ENCODE results near the gene CFAP77. TPM values are rescaled to one million over a fixed set of nuclear protein-coding genes. Genes with fewer than 3 reads are reported as not detected.
"Not testable (repeated sequence)": the region's sequence is repeated elsewhere in the genome, so short reads cannot be mapped to it uniquely, and the experiment has no call there.

Gene CFAP77
- total RNA-seq, 1 donor from 2014 or later, result not detected

DNA sequence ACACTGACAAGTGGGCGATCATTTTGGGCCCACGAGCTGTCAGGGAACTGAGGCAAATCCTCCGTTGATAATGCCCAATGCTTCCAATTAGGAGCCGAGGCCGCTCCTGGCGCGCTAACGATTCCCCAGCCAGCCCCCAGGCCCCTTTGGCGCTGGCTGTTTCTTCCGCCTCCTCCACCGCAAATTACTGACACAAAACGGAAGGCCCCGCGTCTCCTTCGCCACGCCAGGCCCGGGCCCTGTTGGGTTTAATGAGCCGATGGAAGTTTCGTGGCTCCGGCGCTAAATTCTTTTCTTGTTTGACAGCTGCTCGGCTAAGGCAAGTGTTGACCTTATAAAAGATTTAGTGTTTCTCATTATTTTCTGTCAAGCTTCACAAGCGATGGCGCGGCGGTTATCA is 146.7 kb downstream of the CFAP77 start:
- Mint-ChIP-seq H3K36me3 (ENCODE audit: low read depth) (no peaks in the 10 kb centered on the region), H3K9me3 (no peaks in the 10 kb centered on the region), H3K27ac (no peak overlapping the region), H3K4me1 (ENCODE audit: low read depth) (peaks cover 5% of the 10 kb centered on the region), H3K4me3 (no peak overlapping the region), H3K27me3 (ENCODE audit: insufficient read depth) (peaks cover 10% of the 10 kb centered on the region)
- DNase-seq (ENCODE audit: low spot score), result no peak
- intact Hi-C loops (cut with micrococcal nuclease), result no loop called here

DNA sequence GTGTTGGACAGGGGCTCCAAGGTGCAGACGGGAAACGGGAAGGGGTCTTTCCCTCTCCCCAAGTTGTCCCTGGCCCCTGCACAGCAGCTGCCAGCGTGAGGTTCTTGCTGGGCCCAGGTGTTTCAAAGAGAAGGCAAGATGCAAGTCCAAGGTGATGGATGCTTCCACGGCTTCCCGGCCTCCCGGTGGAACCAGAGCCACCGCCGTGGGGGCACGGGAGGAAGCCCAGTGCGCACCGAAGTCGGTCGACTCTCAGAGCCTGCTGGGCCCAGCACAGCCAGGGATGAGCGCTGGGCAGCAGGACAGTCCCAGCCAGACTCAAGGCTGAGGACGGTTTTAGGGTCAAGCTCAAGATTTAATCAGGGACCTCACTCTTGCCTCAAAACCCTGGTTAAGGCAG is 147.1 kb downstream of the CFAP77 start:
- no peak for DNase-seq (ENCODE audit: low spot score)
- H3K4me1 Mint-ChIP-seq (ENCODE audit: low read depth), result peaks cover 5% of the 10 kb centered on the region
- H3K27me3 Mint-ChIP-seq (ENCODE audit: insufficient read depth), result peaks cover 11% of the 10 kb centered on the region
- intact Hi-C loops (cut with micrococcal nuclease), result no loop called here
- H3K4me3 Mint-ChIP-seq, result no peak overlapping the region
- no peaks in the 10 kb centered on the region for H3K9me3 Mint-ChIP-seq
- H3K36me3 Mint-ChIP-seq (ENCODE audit: low read depth), result no peaks in the 10 kb centered on the region
- no peak overlapping the region for H3K27ac Mint-ChIP-seq

DNA sequence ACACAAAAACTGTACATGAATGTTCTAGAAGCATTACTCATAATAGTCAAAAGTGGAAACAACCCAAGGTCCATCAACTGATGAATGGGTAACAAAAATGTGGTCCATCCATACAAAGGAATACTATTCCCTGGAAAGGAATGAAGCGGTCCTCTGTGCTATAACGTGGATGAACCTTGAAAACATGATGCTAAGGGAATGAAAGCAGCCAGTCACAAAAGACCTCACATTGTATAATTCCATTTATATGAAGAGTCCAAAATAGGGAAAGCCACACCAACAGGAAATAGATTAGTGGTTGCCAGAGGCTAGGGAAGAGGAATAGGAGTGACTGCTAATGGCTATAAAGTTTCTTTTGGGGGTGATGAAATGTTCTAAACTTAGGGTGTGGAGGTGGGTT is 149.7 kb downstream of the CFAP77 start:
- intact Hi-C loops (cut with micrococcal nuclease), result no loop called here
- no peaks in the 10 kb centered on the region for H3K9me3 Mint-ChIP-seq
- peaks cover 5% of the 10 kb centered on the region for H3K4me1 Mint-ChIP-seq (ENCODE audit: low read depth)
- H3K36me3 Mint-ChIP-seq (ENCODE audit: low read depth), result no peaks in the 10 kb centered on the region
- no peak for DNase-seq (ENCODE audit: low spot score)
- no peak overlapping the region for H3K27ac Mint-ChIP-seq
- peaks cover 18% of the 10 kb centered on the region for H3K27me3 Mint-ChIP-seq (ENCODE audit: insufficient read depth)
- no peak overlapping the region for H3K4me3 Mint-ChIP-seq

DNA sequence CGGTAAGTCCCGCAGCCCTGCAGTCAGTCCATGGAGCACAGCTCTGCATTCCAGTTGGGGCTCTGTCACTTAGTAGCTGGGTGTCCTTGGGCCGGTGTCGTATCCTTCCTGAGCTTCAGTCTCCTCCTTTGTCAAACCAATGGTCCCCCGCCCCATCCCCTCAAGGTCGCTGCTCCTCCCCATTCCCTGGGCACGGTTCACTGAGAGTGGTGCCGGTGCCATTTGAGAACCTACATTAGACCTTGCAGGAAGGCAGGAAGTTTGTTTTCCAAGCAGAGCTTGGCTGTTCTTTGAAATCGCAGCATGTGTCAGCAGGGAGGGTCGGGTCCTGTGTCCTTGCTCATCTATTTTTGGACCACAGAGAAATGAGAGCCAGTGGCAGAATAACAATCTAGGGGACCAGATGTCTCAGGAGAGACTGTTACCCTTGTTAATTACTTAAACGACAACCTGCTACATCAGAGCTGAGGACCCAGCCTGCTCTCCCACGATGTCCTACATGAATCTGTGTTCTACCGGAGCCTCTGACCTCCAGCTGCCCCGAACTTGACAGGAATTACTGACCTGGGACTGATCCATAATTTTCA is 150.7 kb downstream of the CFAP77 start:
- Mint-ChIP-seq H3K4me1 (ENCODE audit: low read depth) (peaks cover 5% of the 10 kb centered on the region), H3K27me3 (ENCODE audit: insufficient read depth) (peaks cover 21% of the 10 kb centered on the region), H3K4me3 (no peak overlapping the region), H3K36me3 (ENCODE audit: low read depth) (no peaks in the 10 kb centered on the region), H3K27ac (no peak overlapping the region), H3K9me3 (no peaks in the 10 kb centered on the region)
- no peak for DNase-seq (ENCODE audit: low spot score)
- intact Hi-C loops (cut with micrococcal nuclease), result no loop called here

DNA sequence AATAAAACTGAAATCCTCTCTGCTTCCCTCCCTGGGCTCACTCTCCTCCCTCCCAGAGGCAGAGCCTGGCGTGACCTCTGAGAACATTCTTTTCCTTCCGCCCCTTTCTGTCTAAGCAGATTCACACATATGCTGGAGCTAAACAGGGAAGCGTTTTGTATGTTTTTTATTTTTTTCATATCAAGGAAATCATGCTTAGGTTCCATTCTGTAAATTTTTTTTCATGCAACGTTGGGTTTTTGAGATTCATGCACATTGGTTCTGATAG is 152.2 kb downstream of the CFAP77 start:
- Mint-ChIP-seq H3K4me3 (no peak overlapping the region), H3K9me3 (no peaks in the 10 kb centered on the region), H3K4me1 (ENCODE audit: low read depth) (peaks cover 5% of the 10 kb centered on the region), H3K27me3 (ENCODE audit: insufficient read depth) (peaks cover 21% of the 10 kb centered on the region), H3K27ac (no peak overlapping the region), H3K36me3 (ENCODE audit: low read depth) (no peaks in the 10 kb centered on the region)
- intact Hi-C loops (cut with micrococcal nuclease), result no loop called here
- no peak for DNase-seq (ENCODE audit: low spot score)

DNA sequence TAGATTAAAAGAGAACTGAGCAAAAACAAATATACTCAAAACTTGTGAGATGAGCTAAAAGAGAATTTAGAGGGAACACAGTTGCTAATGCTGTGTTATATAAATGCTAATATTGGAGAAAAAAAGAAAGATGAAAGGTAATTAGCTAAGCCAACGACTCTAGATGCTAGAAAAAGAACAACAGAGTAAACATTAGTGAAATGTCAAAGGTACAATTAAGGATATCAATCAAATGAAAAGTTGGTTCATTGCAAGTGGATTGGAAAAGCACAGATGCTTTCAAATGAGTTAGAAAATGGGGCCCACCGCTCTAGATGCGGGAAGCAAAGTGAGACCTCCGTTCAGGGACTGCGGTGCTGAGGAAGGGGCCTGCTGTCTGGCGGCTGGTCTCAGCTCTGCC is 154.5 kb downstream of the CFAP77 start:
- no peak overlapping the region for H3K27ac Mint-ChIP-seq
- H3K27me3 Mint-ChIP-seq (ENCODE audit: insufficient read depth), result peaks cover 17% of the 10 kb centered on the region
- H3K4me1 Mint-ChIP-seq (ENCODE audit: low read depth), result peaks cover 5% of the 10 kb centered on the region
- no peak for DNase-seq (ENCODE audit: low spot score)
- H3K4me3 Mint-ChIP-seq, result no peak overlapping the region
- intact Hi-C loops (cut with micrococcal nuclease), result no loop called here
- no peaks in the 10 kb centered on the region for H3K9me3 Mint-ChIP-seq
- no peaks in the 10 kb centered on the region for H3K36me3 Mint-ChIP-seq (ENCODE audit: low read depth)

DNA sequence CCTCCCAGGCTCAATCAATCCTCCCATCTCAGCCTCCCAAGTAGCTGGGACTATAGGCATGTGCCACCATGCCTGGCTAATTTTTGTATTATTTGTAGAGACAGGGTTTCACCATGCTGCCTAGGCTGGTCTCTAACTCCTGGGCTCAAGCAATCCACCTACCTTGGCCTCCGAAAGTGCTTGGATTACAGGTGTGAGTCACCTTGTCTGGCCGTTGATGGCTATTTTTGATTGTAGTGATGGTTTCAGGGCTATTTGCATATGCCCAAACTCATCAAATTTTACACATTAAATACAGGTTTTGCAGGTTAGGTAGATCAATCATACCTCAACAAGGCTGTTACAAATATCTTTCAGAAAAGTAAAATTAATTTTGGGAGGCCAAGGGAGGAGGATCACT is 158.8 kb downstream of the CFAP77 start:
- intact Hi-C loops (cut with micrococcal nuclease); H3K4me1 Mint-ChIP-seq (ENCODE audit: low read depth); H3K36me3 Mint-ChIP-seq (ENCODE audit: low read depth); H3K9me3 Mint-ChIP-seq; H3K27me3 Mint-ChIP-seq (ENCODE audit: insufficient read depth); H3K4me3 Mint-ChIP-seq; DNase-seq (ENCODE audit: low spot score); H3K27ac Mint-ChIP-seq: not testable (repeated sequence)

DNA sequence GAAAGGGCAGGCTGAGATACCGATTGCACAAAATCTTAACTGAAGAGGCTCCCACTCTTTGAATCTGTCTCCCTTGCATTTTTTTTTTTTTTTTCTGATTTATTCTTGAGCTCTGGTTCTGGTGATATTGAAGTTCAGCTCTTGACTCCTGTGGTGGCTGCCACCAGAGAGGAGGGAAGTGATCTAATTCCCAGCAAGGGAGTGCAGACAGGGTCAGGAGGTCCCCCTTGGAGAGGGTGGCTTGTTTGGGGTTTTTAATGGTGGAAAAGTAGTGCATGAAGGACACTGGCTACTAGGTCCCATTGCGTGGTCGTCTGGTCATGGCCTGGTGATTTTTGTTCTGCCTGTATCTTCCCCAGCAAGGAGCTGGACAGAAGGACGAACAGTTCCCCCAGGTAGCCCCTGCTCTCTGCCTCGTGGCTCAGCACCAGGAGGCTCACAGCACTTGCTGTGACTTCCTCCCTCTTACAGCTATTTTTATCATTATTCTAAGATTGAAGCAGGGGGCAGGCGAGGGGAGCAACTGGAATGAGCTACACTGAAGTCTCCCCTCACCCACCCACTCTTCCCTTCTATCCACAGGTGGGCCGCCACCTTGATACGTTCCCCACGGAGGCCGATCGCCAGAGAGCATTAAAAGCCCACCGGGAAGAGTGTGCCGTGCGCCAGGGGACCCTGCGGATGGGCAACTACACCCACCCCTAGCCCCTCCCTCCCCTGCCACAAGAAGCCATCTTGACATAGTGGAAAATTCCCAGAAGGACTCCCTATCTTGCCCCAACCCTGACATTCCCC is 162.0 kb downstream of the CFAP77 start:
- Mint-ChIP-seq H3K27me3 (ENCODE audit: insufficient read depth) (peaks cover 22% of the 10 kb centered on the region), H3K27ac (no peak overlapping the region), H3K4me1 (ENCODE audit: low read depth) (no peaks in the 10 kb centered on the region), H3K36me3 (ENCODE audit: low read depth) (no peaks in the 10 kb centered on the region), H3K4me3 (no peak overlapping the region), H3K9me3 (no peaks in the 10 kb centered on the region)
- intact Hi-C loops (cut with micrococcal nuclease), result no loop called here
- DNase-seq (ENCODE audit: low spot score), result no peak

DNA sequence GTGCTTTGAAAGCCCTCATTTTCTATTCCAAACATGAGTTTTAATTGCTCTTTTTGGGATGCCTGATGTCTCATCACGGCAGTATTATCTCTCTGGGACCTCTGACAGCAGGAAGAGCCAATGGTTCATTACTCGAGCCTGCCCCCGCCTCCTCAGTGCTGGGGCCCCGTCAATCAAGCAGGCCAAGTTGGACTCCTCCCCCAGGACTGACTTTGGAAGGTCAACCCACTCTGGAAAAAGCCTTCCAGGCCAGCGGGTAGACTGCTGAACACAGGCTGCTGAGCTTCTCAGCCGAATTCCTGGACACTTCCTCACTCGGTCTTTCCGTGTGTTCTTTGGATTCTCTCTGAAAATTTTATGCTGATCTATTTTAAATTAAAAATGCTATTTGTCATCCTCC is 162.9 kb downstream of the CFAP77 start:
- H3K4me3 Mint-ChIP-seq, result no peak overlapping the region
- H3K4me1 Mint-ChIP-seq (ENCODE audit: low read depth), result no peaks in the 10 kb centered on the region
- H3K36me3 Mint-ChIP-seq (ENCODE audit: low read depth), result no peaks in the 10 kb centered on the region
- intact Hi-C loops (cut with micrococcal nuclease), result no loop called here
- H3K27ac Mint-ChIP-seq, result no peak overlapping the region
- H3K9me3 Mint-ChIP-seq, result no peaks in the 10 kb centered on the region
- no peak for DNase-seq (ENCODE audit: low spot score)
- H3K27me3 Mint-ChIP-seq (ENCODE audit: insufficient read depth), result peaks cover 31% of the 10 kb centered on the region

DNA sequence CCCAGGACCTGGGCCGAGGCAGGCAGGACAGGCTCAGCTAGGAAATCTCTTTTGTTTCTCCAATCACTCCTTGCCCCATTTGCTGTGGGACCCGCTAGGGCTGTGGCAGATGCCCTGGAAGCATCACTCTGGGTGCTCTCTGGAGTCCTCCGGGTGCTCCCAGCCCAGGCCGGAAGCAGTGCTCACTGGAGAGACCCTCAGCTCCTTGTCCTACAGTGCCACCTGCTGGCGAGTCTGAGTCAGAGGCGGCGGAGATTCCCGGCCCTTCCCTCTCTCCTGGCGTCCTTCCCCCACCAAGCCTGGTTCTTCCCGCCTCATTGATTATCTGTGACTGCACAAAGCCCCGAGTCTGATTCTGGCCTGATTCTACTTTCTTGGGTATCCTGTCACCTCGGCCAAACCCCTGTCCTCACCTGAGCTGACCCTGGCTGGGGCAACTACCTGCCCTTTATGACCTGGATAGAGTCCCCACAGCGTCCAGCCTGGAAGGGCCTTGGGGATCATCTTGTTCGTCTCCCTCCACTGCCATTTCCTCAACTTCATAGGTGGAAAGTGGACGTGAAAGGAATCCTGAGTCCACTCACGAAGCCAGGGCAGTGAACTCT is 165.1 kb downstream of the CFAP77 start:
- peaks cover 51% of the 10 kb centered on the region for H3K27me3 Mint-ChIP-seq (ENCODE audit: insufficient read depth)
- intact Hi-C loops (cut with micrococcal nuclease), result loop anchor here (1.0 kb wide), 2 partner anchors 68 to 164 kb away; no protein-coding TSS in a partner anchor
- H3K4me3 Mint-ChIP-seq, result no peak overlapping the region
- peak; percentile 25 for DNase-seq (ENCODE audit: low spot score)
- H3K9me3 Mint-ChIP-seq, result no peaks in the 10 kb centered on the region
- peaks cover 1% of the 10 kb centered on the region for H3K36me3 Mint-ChIP-seq (ENCODE audit: low read depth)
- H3K4me1 Mint-ChIP-seq (ENCODE audit: low read depth), result no peaks in the 10 kb centered on the region
- no peak overlapping the region for H3K27ac Mint-ChIP-seq

DNA sequence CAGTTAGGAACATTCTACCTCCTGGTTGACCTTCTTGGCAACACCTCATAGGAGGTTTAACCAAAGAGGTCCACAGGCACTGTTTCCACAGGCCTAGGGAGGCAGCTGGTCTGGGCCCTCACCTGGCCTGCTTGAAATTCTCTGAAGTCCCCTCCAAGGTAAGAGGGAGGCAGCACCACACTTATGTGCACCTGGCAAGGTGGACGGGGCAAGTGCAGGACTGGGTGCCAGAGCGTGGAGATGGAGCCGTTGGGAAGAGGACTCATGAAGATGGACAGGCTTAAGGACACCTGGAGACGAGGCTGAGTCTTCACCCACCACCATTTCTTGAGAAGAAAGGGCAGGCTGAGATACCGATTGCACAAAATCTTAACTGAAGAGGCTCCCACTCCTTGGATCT is 165.8 kb downstream of the CFAP77 start:
- Mint-ChIP-seq H3K27ac (no peak overlapping the region), H3K36me3 (ENCODE audit: low read depth) (peaks cover 1% of the 10 kb centered on the region), H3K9me3 (no peaks in the 10 kb centered on the region), H3K27me3 (ENCODE audit: insufficient read depth) (peaks cover 51% of the 10 kb centered on the region), H3K4me1 (ENCODE audit: low read depth) (no peaks in the 10 kb centered on the region), H3K4me3 (no peak overlapping the region)
- no peak for DNase-seq (ENCODE audit: low spot score)
- intact Hi-C loops (cut with micrococcal nuclease), result loop anchor here (1.0 kb wide), 2 partner anchors 69 to 165 kb away; no protein-coding TSS in a partner anchor

DNA sequence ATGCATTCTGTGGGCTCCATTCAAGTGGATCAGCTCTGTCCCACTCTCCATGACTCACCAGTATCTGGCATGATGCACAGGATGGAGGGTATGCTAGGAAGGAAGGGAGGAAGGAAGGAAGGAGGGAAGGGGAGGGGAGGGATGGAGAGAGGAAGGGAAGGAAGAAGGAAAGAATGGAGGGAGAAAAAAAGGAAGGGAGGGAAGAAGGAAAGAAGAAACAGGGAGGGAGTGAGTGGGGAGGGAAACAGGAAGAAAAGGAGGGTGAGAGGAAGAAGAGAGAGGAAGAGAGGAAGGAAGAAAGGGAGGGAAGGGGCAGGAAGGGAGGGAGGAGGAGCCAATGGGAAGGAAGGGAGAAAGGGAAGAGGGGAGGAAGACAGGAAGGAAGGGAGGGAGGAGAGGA is 167.1 kb downstream of the CFAP77 start:
- intact Hi-C loops (cut with micrococcal nuclease), result no loop called here
- DNase-seq (ENCODE audit: low spot score), result no peak
- H3K36me3 Mint-ChIP-seq (ENCODE audit: low read depth), result peaks cover 1% of the 10 kb centered on the region
- no peaks in the 10 kb centered on the region for H3K4me1 Mint-ChIP-seq (ENCODE audit: low read depth)
- H3K9me3 Mint-ChIP-seq, result no peaks in the 10 kb centered on the region
- H3K27me3 Mint-ChIP-seq (ENCODE audit: insufficient read depth), result peaks cover 62% of the 10 kb centered on the region
- H3K27ac Mint-ChIP-seq, result no peak overlapping the region
- no peak overlapping the region for H3K4me3 Mint-ChIP-seq

DNA sequence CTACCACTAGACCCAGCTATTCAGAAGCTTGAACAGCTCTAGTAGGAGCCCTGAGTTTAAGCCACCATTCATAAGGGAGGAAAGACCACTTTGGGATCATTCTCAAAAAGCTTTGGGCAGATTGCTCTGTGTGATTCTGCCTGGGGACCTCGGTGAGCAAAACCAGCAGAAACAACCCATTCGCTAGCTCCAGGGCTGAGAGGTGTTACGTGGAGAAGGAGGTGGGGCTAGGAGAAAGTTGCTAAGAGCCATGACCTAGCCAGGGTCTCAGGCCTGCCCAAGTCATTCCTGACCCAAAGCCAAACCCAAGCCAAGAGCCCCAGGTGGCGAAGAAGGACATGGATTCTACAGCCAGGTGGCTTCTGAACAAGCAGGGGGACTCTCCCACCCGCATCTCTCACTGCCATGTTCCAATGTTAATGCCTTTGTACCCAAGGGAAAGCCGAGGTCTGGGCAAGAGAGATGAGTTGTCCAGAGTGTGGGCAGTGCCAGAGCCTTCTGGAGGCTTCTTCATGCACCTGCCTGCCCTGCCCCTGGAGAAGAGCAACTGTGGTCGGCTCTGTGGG is 168.4 kb downstream of the CFAP77 start:
- no peaks in the 10 kb centered on the region for H3K9me3 Mint-ChIP-seq
- peaks cover 73% of the 10 kb centered on the region for H3K27me3 Mint-ChIP-seq (ENCODE audit: insufficient read depth)
- intact Hi-C loops (cut with micrococcal nuclease), result no loop called here

More for the DNA sequence above, 168.4 kb downstream of the CFAP77 start:
- Mint-ChIP-seq H3K27ac (no peak overlapping the region), H3K4me3 (no peak overlapping the region), H3K36me3 (ENCODE audit: low read depth) (peaks cover 1% of the 10 kb centered on the region), H3K4me1 (ENCODE audit: low read depth) (no peaks in the 10 kb centered on the region)
- DNase-seq (ENCODE audit: low spot score), result no peak
